Activated gamma-delta T cell treated with anti-CD3 and anti-CD28 coated beads, Interleukin-2, amount 50 U/mL, for 16 hours (primary cell): ENCODE measurements around the gene SLC35G6.
"Not testable (repeated sequence)": the region's sequence is repeated elsewhere in the genome, so short reads cannot be mapped to it uniquely, and the experiment has no call there.

ENCODE experiments used
- DNase-seq: peaks from one replicate; pipeline ENCODE4 v3.0.0-alpha.2; 2020; ENCODE audit warnings: low read depth

Gene SLC35G6

GRCh38 chr17:7481275-7481674, at the start of gene SLC35G6:
TSS of gene SLC35G6 (plus strand) at chr17:7481446. CDS start at chr17:7481517, 71 bp downstream.
- DNase-seq, result not testable (repeated sequence)

- DNase-seq, result no peak
These were observed 49.0 kb upstream of the SLC35G6 start for GRCh38 chr17:7432296-7432695.

- DNase-seq, result peak; percentile 27
These were observed 45.3 kb upstream of the SLC35G6 start for GRCh38 chr17:7435676-7436555.

- peak; percentile 65 for DNase-seq
These were observed 44.5 kb upstream of the SLC35G6 start for GRCh38 chr17:7436556-7437368.

- DNase-seq, result no peak
These were observed 43.8 kb upstream of the SLC35G6 start for GRCh38 chr17:7437369-7437863.

- DNase-seq, result no peak
These were observed 43.2 kb upstream of the SLC35G6 start for GRCh38 chr17:7437950-7438614.

GRCh38 chr17:7438656-7439460, 42.4 kb upstream of the SLC35G6 start:
- DNase-seq, result no peak

GRCh38 chr17:7439462-7440112, 41.7 kb upstream of the SLC35G6 start, which contains the start of gene FGF11:
TSS of gene FGF11 (plus strand) at chr17:7439512. CDS start at chr17:7439621, 109 bp downstream.
- no peak for DNase-seq

GRCh38 chr17:7440113-7440833, 41.0 kb upstream of the SLC35G6 start:
- no peak for DNase-seq

GRCh38 chr17:7440834-7441195, 40.4 kb upstream of the SLC35G6 start:
- no peak for DNase-seq

- no peak for DNase-seq
These were observed 40.0 kb upstream of the SLC35G6 start for GRCh38 chr17:7441266-7441665.

GRCh38 chr17:7442142-7442541, 39.1 kb upstream of the SLC35G6 start:
- no peak for DNase-seq

- no peak for DNase-seq
These were observed 37.5 kb upstream of the SLC35G6 start for GRCh38 chr17:7443499-7444485.

GRCh38 chr17:7444682-7445618, 36.3 kb upstream of the SLC35G6 start, which contains the start of gene CHRNB1:
TSS of gene CHRNB1 (plus strand) at chr17:7445061. CDS start at chr17:7445128, 67 bp downstream.
- DNase-seq, result no peak

- no peak for DNase-seq
These were observed 35.7 kb upstream of the SLC35G6 start for GRCh38 chr17:7445619-7445968.

- DNase-seq, result no peak
These were observed 32.8 kb upstream of the SLC35G6 start for GRCh38 chr17:7448461-7448860.

GRCh38 chr17:7459961-7460545, 21.2 kb upstream of the SLC35G6 start:
- no peak for DNase-seq
